Activated naive CD8-positive, alpha-beta T cell treated with anti-CD3 and anti-CD28 coated beads, Interleukin-2, amount 10 ng/mL, durations not matched to agents 7 days and 5 days (primary cell): Measurements from ENCODE around the gene COTL1. TPM values are rescaled to one million over a fixed set of nuclear protein-coding genes. Genes with fewer than 3 reads are reported as not detected.
A peak's percentile ranks its signal among the peaks of the same experiment; 100 is the strongest.
"Not testable (repeated sequence)": the region's sequence is repeated elsewhere in the genome, so short reads cannot be mapped to it uniquely, and the experiment has no call there.

Experiments
- ATAC-seq: fragments of 150-1000 bp; cut with Tn5 transposase; one replicate; pipeline ENCODE4 v1.10.0; 2021; ENCODE audit warnings: low read depth, moderate library complexity
- POLR2A ChIA-PET: fragments of 350-600 bp; sonication (Branson Sonifier 250); formaldehyde crosslinking; loops from one replicate; lab custom pipeline; 2021; ENCODE audit warnings: antibody characterized with exemption; lab: Charles Lee
- DNase-seq: peaks from one replicate; pipeline ENCODE4 v3.0.0; 2021
- H3K27ac Mint-ChIP-seq: one replicate; pipeline ENCODE4 v1.8.0; 2022; ENCODE audit warnings: mild to moderate bottlenecking, mixed read lengths
- H3K27me3 Mint-ChIP-seq: one replicate; pipeline ENCODE4 v1.8.0; 2022; ENCODE audit warnings: mild to moderate bottlenecking, moderate library complexity, mixed read lengths
- H3K36me3 Mint-ChIP-seq: one replicate; pipeline ENCODE4 v1.8.0; 2021; ENCODE audit warnings: mild to moderate bottlenecking, mixed read lengths
- H3K4me1 Mint-ChIP-seq: one replicate; pipeline ENCODE4 v1.8.0; 2021; ENCODE audit warnings: mixed read lengths
- H3K4me3 Mint-ChIP-seq: one replicate; pipeline ENCODE4 v1.8.0; 2022; ENCODE audit warnings: mild to moderate bottlenecking, moderate library complexity, mixed read lengths
- H3K9me3 Mint-ChIP-seq: one replicate; pipeline ENCODE4 v1.8.0; 2021; ENCODE audit warnings: mixed read lengths
- total RNA-seq, 2 experiments: library from RNA; stranded (reverse); gene quantifications; one replicate each; pipeline ENCODE4 v1.2.3, GENCODE V29; 2021

The COTL1 gene
- total RNA-seq, 2 experiments from 2014 or later, result 657 to 664 TPM

GRCh38 chr16:84567286-84567962 is 50.5 kb downstream of the COTL1 start:
- peaks cover 6% of the 10 kb centered on the region for H3K9me3 Mint-ChIP-seq
- DNase-seq (no peak), ATAC-seq (no peak)
- POLR2A ChIA-PET, result interaction anchor here (1.2 kb wide), 1 partner anchor 33 kb away, joined by 4 read pairs; no protein-coding TSS in a partner anchor
- no peak overlapping the region for H3K4me3 Mint-ChIP-seq
- H3K4me1 Mint-ChIP-seq, result peaks cover 42% of the 10 kb centered on the region
- H3K36me3 Mint-ChIP-seq, result peaks cover 74% of the 10 kb centered on the region
- peak overlapping the region; percentile 54 for H3K27ac Mint-ChIP-seq
- H3K27me3 Mint-ChIP-seq, result no peaks in the 10 kb centered on the region

- H3K27ac Mint-ChIP-seq, result no peak overlapping the region
- no peak for ATAC-seq
- H3K27me3 Mint-ChIP-seq, result no peaks in the 10 kb centered on the region
- H3K36me3 Mint-ChIP-seq, result peaks cover 69% of the 10 kb centered on the region
- H3K4me1 Mint-ChIP-seq, result peaks cover 36% of the 10 kb centered on the region
- peaks cover 6% of the 10 kb centered on the region for H3K9me3 Mint-ChIP-seq
- POLR2A ChIA-PET, result interaction anchor here (1.2 to 2.0 kb wide), 2 partner anchors 13 to 34 kb away, joined by 4 to 6 read pairs; no protein-coding TSS in a partner anchor
- DNase-seq, result no peak
- no peak overlapping the region for H3K4me3 Mint-ChIP-seq
Measured at GRCh38 chr16:84566545-84567257, 51.2 kb downstream of the COTL1 start.

- Mint-ChIP-seq H3K9me3 (peaks cover 4% of the 10 kb centered on the region), H3K4me1 (peaks cover 31% of the 10 kb centered on the region), H3K27me3 (no peaks in the 10 kb centered on the region), H3K36me3 (peaks cover 64% of the 10 kb centered on the region), H3K27ac (no peak overlapping the region), H3K4me3 (no peak overlapping the region)
- DNase-seq (no peak), ATAC-seq (no peak)
- POLR2A ChIA-PET, result interaction anchor here (0.7 to 2.0 kb wide), 2 partner anchors 12 to 18 kb away, joined by 3 to 6 read pairs; no protein-coding TSS in a partner anchor
Measured at GRCh38 chr16:84565669-84566495, 52.0 kb downstream of the COTL1 start.

GRCh38 chr16:84563786-84564420 is 54.0 kb downstream of the COTL1 start:
- Mint-ChIP-seq H3K27me3 (no peaks in the 10 kb centered on the region), H3K27ac (no peak overlapping the region), H3K9me3 (no peaks in the 10 kb centered on the region), H3K36me3 (peaks cover 49% of the 10 kb centered on the region), H3K4me1 (peaks cover 20% of the 10 kb centered on the region), H3K4me3 (no peak overlapping the region)
- ATAC-seq, result no peak
- POLR2A ChIA-PET, result interaction anchor here (1.0 to 2.5 kb wide), 3 partner anchors 10 to 50 kb away, joined by 3 to 9 read pairs (median 3); no protein-coding TSS in a partner anchor
- DNase-seq, result no peak

GRCh38 chr16:84563064-84563715 is 54.7 kb downstream of the COTL1 start:
- H3K4me3 Mint-ChIP-seq, result no peak overlapping the region
- no peaks in the 10 kb centered on the region for H3K9me3 Mint-ChIP-seq
- H3K27me3 Mint-ChIP-seq, result no peaks in the 10 kb centered on the region
- H3K4me1 Mint-ChIP-seq, result peaks cover 13% of the 10 kb centered on the region
- POLR2A ChIA-PET, result interaction anchor here (0.8 to 2.5 kb wide), 3 partner anchors 9 to 49 kb away, joined by 3 to 9 read pairs (median 3); no protein-coding TSS in a partner anchor
- ATAC-seq, result no peak
- DNase-seq, result no peak
- H3K36me3 Mint-ChIP-seq, result peaks cover 42% of the 10 kb centered on the region
- H3K27ac Mint-ChIP-seq, result peak overlapping the region; percentile 72

GRCh38 chr16:84562174-84562815 is 55.6 kb downstream of the COTL1 start:
- ATAC-seq (no peak), DNase-seq (no peak)
- POLR2A ChIA-PET, result interaction anchor here (0.8 to 2.5 kb wide), 3 partner anchors 8 to 48 kb away, joined by 3 to 9 read pairs (median 3); no protein-coding TSS in a partner anchor
- no peaks in the 10 kb centered on the region for H3K9me3 Mint-ChIP-seq
- no peaks in the 10 kb centered on the region for H3K27me3 Mint-ChIP-seq
- H3K27ac Mint-ChIP-seq, result no peak overlapping the region
- H3K36me3 Mint-ChIP-seq, result peaks cover 35% of the 10 kb centered on the region
- H3K4me3 Mint-ChIP-seq, result no peak overlapping the region
- H3K4me1 Mint-ChIP-seq, result peaks cover 10% of the 10 kb centered on the region

GRCh38 chr16:84561291-84561690 is 56.6 kb downstream of the COTL1 start:
- Mint-ChIP-seq H3K4me3 (no peak overlapping the region), H3K4me1 (peaks cover 8% of the 10 kb centered on the region), H3K27me3 (no peaks in the 10 kb centered on the region), H3K9me3 (no peaks in the 10 kb centered on the region), H3K36me3 (peaks cover 30% of the 10 kb centered on the region), H3K27ac (no peak overlapping the region)
- ATAC-seq (no peak), DNase-seq (no peak)
- POLR2A ChIA-PET, result interaction anchor here (0.6 to 0.8 kb wide), 2 partner anchors 42 to 43 kb away, joined by 3 to 6 read pairs; no protein-coding TSS in a partner anchor

- POLR2A ChIA-PET, result no interaction called here
- DNase-seq (no peak), ATAC-seq (no peak)
- Mint-ChIP-seq H3K9me3 (no peaks in the 10 kb centered on the region), H3K4me3 (no peak overlapping the region), H3K27me3 (no peaks in the 10 kb centered on the region), H3K36me3 (peaks cover 21% of the 10 kb centered on the region), H3K27ac (no peak overlapping the region), H3K4me1 (peaks cover 13% of the 10 kb centered on the region)
Measured at GRCh38 chr16:84560269-84560668, 57.6 kb downstream of the COTL1 start.

GRCh38 chr16:84559311-84559932 is 58.5 kb downstream of the COTL1 start:
- DNase-seq, result no peak
- no peak overlapping the region for H3K4me3 Mint-ChIP-seq
- POLR2A ChIA-PET, result no interaction called here
- H3K4me1 Mint-ChIP-seq, result peaks cover 22% of the 10 kb centered on the region
- H3K27me3 Mint-ChIP-seq, result no peaks in the 10 kb centered on the region
- no peaks in the 10 kb centered on the region for H3K9me3 Mint-ChIP-seq
- H3K27ac Mint-ChIP-seq, result no peak overlapping the region
- peaks cover 17% of the 10 kb centered on the region for H3K36me3 Mint-ChIP-seq
- no peak for ATAC-seq

- ATAC-seq, DNase-seq, H3K4me3 Mint-ChIP-seq, H3K9me3 Mint-ChIP-seq, H3K27ac Mint-ChIP-seq, POLR2A ChIA-PET, H3K27me3 Mint-ChIP-seq: not testable (repeated sequence)
- Mint-ChIP-seq H3K36me3 (peaks cover 15% of the 10 kb centered on the region), H3K4me1 (peaks cover 26% of the 10 kb centered on the region)
Measured at GRCh38 chr16:84558850-84559249, 59.0 kb downstream of the COTL1 start.

GRCh38 chr16:84557504-84557903 is 60.4 kb downstream of the COTL1 start:
- DNase-seq, result no peak
- POLR2A ChIA-PET, result interaction anchor here (1.1 kb wide), 1 partner anchor 37 kb away, joined by 3 read pairs; no protein-coding TSS in a partner anchor
- no peaks in the 10 kb centered on the region for H3K27me3 Mint-ChIP-seq
- H3K4me3 Mint-ChIP-seq, result no peak overlapping the region
- H3K27ac Mint-ChIP-seq, result no peak overlapping the region
- peaks cover 23% of the 10 kb centered on the region for H3K4me1 Mint-ChIP-seq
- no peak for ATAC-seq
- H3K36me3 Mint-ChIP-seq, result peaks cover 17% of the 10 kb centered on the region
- no peaks in the 10 kb centered on the region for H3K9me3 Mint-ChIP-seq
